HG02588 (cell line): Measurements from ENCODE around the gene TTC33.
A peak's percentile ranks its signal among the peaks of the same experiment; 100 is the strongest.

Experiments used
- ATAC-seq: cut with Tn5 transposase; IDR thresholded peaks from one replicate; pipeline ENCODE4 v1.9.1; 2021; ENCODE audit warnings: mild to moderate bottlenecking, moderate library complexity; ENCODE audit not compliant: unreplicated experiment

Gene TTC33

GRCh38 chr5:40681363-40682153, 74.2 kb downstream of the TTC33 start:
- peak; percentile 21 for ATAC-seq

GRCh38 chr5:40680741-40681362, 74.9 kb downstream of the TTC33 start:
- no peak for ATAC-seq

- ATAC-seq, result peak; percentile 32
These were observed 75.7 kb downstream of the TTC33 start, which contains the start of gene PTGER4 for GRCh38 chr5:40679913-40680681. PTGER4 (plus strand) TSS chr5:40679915; CDS start chr5:40680994, 1,079 bp downstream.

- peak; percentile 72 for ATAC-seq
These were observed 76.4 kb downstream of the TTC33 start for GRCh38 chr5:40679148-40679912.

- ATAC-seq, result no peak
These were observed 77.2 kb downstream of the TTC33 start for GRCh38 chr5:40678460-40679147.

- ATAC-seq, result no peak
These were observed 77.7 kb downstream of the TTC33 start for GRCh38 chr5:40678026-40678425.

- no peak for ATAC-seq
These were observed 78.3 kb downstream of the TTC33 start for GRCh38 chr5:40677456-40677855.

GRCh38 chr5:40676613-40677343, 79.0 kb downstream of the TTC33 start:
- no peak for ATAC-seq

- no peak for ATAC-seq
These were observed 80.2 kb downstream of the TTC33 start for GRCh38 chr5:40675396-40676133.

GRCh38 chr5:40674661-40675235, 81.0 kb downstream of the TTC33 start:
- ATAC-seq, result no peak

GRCh38 chr5:40672425-40672824, 83.3 kb downstream of the TTC33 start:
- ATAC-seq, result no peak

GRCh38 chr5:40669606-40670390, 86.0 kb downstream of the TTC33 start:
- no peak for ATAC-seq

GRCh38 chr5:40667161-40667663, 88.5 kb downstream of the TTC33 start:
- no peak for ATAC-seq

- no peak for ATAC-seq
These were observed 89.1 kb downstream of the TTC33 start for GRCh38 chr5:40666657-40667056.

GRCh38 chr5:40665635-40666298, 90.0 kb downstream of the TTC33 start:
- ATAC-seq, result no peak

GRCh38 chr5:40660751-40661150, 95.0 kb downstream of the TTC33 start:
- ATAC-seq, result no peak

GRCh38 chr5:40656766-40657165, 99.0 kb downstream of the TTC33 start:
- no peak for ATAC-seq
